Measurements from ENCODE around the gene C14orf132. TPM values are rescaled to one million over a fixed set of nuclear protein-coding genes. Genes with fewer than 3 reads are reported as not detected.

C14orf132 gene
- total and polyA plus RNA-seq, 2 donors (not counting 1 experiment from before 2014, with no cell fraction given): 12.1 to 48.6 TPM

- H3K27me3 ChIP-seq (ENCODE audit: control insufficient read depth, insufficient read depth, low read length): no peaks in the 10 kb centered on the region
- no peak overlapping the region for H3K4me2 ChIP-seq (ENCODE audit: extremely low read depth, insufficient read depth, low read length)
- no peak overlapping the region for H2AFZ ChIP-seq (ENCODE audit: low read length)
- H3K4me1 ChIP-seq (ENCODE audit: control insufficient read depth, extremely low read depth, insufficient read depth, low read length): no peaks in the 10 kb centered on the region
- no peaks in the 10 kb centered on the region for H3K9me3 ChIP-seq (ENCODE audit: control insufficient read depth, insufficient read depth, low read depth, low read length)
- no peaks in the 10 kb centered on the region for H3K79me2 ChIP-seq (ENCODE audit: control insufficient read depth, insufficient read depth, low read length)
- no peak for TF ChIP-seq CTCF (conservative IDR thresholded peaks at IDR 0.05 in 1 of 2, IDR thresholded peaks at IDR 0.05 in 1 of 2; ENCODE audit: low read depth in 1 of 2, low read length in 2 of 2)
- TF ChIP-seq EZH2 (IDR thresholded peaks at IDR 0.05; ENCODE audit: low read length, missing control alignments): no peak
- no peak overlapping the region for H3K27ac ChIP-seq (ENCODE audit: insufficient read depth, low read length)
- no peak for DNase-seq (ENCODE audit: low read depth in 2 of 2)
- H3K9ac ChIP-seq (ENCODE audit: insufficient read depth, low read length): no peak overlapping the region
- H3K36me3 ChIP-seq (ENCODE audit: control insufficient read depth, insufficient read depth, low read length): no peaks in the 10 kb centered on the region
- H4K20me1 ChIP-seq (ENCODE audit: control insufficient read depth, extremely low read depth, insufficient read depth, low read length): no peaks in the 10 kb centered on the region
- H3K4me3 ChIP-seq (replicated peaks in 1 of 4; ENCODE audit: control extremely low read depth in 1 of 4, insufficient read depth in 1 of 4, low read depth in 3 of 4, low read length in 4 of 4): no peak overlapping the region
Measured at GRCh38 chr14:96131836-96132235, 92.7 kb downstream of the C14orf132 start.

GRCh38 chr14:96134508-96134907 is 95.3 kb downstream of the C14orf132 start:
- Histone ChIP-seq H3K4me3 (replicated peaks in 1 of 4; ENCODE audit: control extremely low read depth in 1 of 4, insufficient read depth in 1 of 4, low read depth in 3 of 4, low read length in 4 of 4) (no peak overlapping the region), H3K27me3 (ENCODE audit: control insufficient read depth, insufficient read depth, low read length) (no peaks in the 10 kb centered on the region), H3K27ac (ENCODE audit: insufficient read depth, low read length) (no peak overlapping the region), H4K20me1 (ENCODE audit: control insufficient read depth, extremely low read depth, insufficient read depth, low read length) (no peaks in the 10 kb centered on the region), H3K36me3 (ENCODE audit: control insufficient read depth, insufficient read depth, low read length) (no peaks in the 10 kb centered on the region), H3K79me2 (ENCODE audit: control insufficient read depth, insufficient read depth, low read length) (no peaks in the 10 kb centered on the region), H3K9ac (ENCODE audit: insufficient read depth, low read length) (no peak overlapping the region), H3K4me2 (ENCODE audit: extremely low read depth, insufficient read depth, low read length) (no peak overlapping the region), H2AFZ (ENCODE audit: low read length) (no peak overlapping the region), H3K4me1 (ENCODE audit: control insufficient read depth, extremely low read depth, insufficient read depth, low read length) (no peaks in the 10 kb centered on the region), H3K9me3 (ENCODE audit: control insufficient read depth, insufficient read depth, low read depth, low read length) (no peaks in the 10 kb centered on the region)
- no peak for TF ChIP-seq EZH2 (IDR thresholded peaks at IDR 0.05; ENCODE audit: low read length, missing control alignments)
- no peak for TF ChIP-seq CTCF (conservative IDR thresholded peaks at IDR 0.05 in 1 of 2, IDR thresholded peaks at IDR 0.05 in 1 of 2; ENCODE audit: low read depth in 1 of 2, low read length in 2 of 2)
- peak in 1 of 2 donors; percentile 59 for DNase-seq (ENCODE audit: low read depth in 2 of 2)

GRCh38 chr14:96135285-96135684 is 96.1 kb downstream of the C14orf132 start:
- Histone ChIP-seq H3K9me3 (ENCODE audit: control insufficient read depth, insufficient read depth, low read depth, low read length) (no peaks in the 10 kb centered on the region), H3K36me3 (ENCODE audit: control insufficient read depth, insufficient read depth, low read length) (no peaks in the 10 kb centered on the region), H3K27ac (ENCODE audit: insufficient read depth, low read length) (no peak overlapping the region), H3K4me1 (ENCODE audit: control insufficient read depth, extremely low read depth, insufficient read depth, low read length) (no peaks in the 10 kb centered on the region), H3K79me2 (ENCODE audit: control insufficient read depth, insufficient read depth, low read length) (no peaks in the 10 kb centered on the region), H4K20me1 (ENCODE audit: control insufficient read depth, extremely low read depth, insufficient read depth, low read length) (no peaks in the 10 kb centered on the region), H3K27me3 (ENCODE audit: control insufficient read depth, insufficient read depth, low read length) (no peaks in the 10 kb centered on the region), H3K4me2 (ENCODE audit: extremely low read depth, insufficient read depth, low read length) (no peak overlapping the region), H2AFZ (ENCODE audit: low read length) (no peak overlapping the region), H3K4me3 (replicated peaks in 1 of 4; ENCODE audit: control extremely low read depth in 1 of 4, insufficient read depth in 1 of 4, low read depth in 3 of 4, low read length in 4 of 4) (no peak overlapping the region), H3K9ac (ENCODE audit: insufficient read depth, low read length) (no peak overlapping the region)
- DNase-seq (ENCODE audit: low read depth in 2 of 2): peak in 1 of 2 donors; percentile 87
- TF ChIP-seq EZH2 (IDR thresholded peaks at IDR 0.05; ENCODE audit: low read length, missing control alignments) (no peak), CTCF (conservative IDR thresholded peaks at IDR 0.05 in 1 of 2, IDR thresholded peaks at IDR 0.05 in 1 of 2; ENCODE audit: low read depth in 1 of 2, low read length in 2 of 2) (no peak)
